Inferior parietal cortex (tissue), 1 donor: ENCODE measurements around the gene IRS1.
"Not testable (repeated sequence)": the region's sequence is repeated elsewhere in the genome, so short reads cannot be mapped to it uniquely, and the experiment has no call there.

ENCODE experiments used
- DNase-seq: peaks from one replicate; pipeline ENCODE4 v3.0.0-alpha.2; 2016; ENCODE audit errors: extremely low spot score

The IRS1 gene, protein sequence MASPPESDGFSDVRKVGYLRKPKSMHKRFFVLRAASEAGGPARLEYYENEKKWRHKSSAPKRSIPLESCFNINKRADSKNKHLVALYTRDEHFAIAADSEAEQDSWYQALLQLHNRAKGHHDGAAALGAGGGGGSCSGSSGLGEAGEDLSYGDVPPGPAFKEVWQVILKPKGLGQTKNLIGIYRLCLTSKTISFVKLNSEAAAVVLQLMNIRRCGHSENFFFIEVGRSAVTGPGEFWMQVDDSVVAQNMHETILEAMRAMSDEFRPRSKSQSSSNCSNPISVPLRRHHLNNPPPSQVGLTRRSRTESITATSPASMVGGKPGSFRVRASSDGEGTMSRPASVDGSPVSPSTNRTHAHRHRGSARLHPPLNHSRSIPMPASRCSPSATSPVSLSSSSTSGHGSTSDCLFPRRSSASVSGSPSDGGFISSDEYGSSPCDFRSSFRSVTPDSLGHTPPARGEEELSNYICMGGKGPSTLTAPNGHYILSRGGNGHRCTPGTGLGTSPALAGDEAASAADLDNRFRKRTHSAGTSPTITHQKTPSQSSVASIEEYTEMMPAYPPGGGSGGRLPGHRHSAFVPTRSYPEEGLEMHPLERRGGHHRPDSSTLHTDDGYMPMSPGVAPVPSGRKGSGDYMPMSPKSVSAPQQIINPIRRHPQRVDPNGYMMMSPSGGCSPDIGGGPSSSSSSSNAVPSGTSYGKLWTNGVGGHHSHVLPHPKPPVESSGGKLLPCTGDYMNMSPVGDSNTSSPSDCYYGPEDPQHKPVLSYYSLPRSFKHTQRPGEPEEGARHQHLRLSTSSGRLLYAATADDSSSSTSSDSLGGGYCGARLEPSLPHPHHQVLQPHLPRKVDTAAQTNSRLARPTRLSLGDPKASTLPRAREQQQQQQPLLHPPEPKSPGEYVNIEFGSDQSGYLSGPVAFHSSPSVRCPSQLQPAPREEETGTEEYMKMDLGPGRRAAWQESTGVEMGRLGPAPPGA (N-terminal part only)

DNA sequence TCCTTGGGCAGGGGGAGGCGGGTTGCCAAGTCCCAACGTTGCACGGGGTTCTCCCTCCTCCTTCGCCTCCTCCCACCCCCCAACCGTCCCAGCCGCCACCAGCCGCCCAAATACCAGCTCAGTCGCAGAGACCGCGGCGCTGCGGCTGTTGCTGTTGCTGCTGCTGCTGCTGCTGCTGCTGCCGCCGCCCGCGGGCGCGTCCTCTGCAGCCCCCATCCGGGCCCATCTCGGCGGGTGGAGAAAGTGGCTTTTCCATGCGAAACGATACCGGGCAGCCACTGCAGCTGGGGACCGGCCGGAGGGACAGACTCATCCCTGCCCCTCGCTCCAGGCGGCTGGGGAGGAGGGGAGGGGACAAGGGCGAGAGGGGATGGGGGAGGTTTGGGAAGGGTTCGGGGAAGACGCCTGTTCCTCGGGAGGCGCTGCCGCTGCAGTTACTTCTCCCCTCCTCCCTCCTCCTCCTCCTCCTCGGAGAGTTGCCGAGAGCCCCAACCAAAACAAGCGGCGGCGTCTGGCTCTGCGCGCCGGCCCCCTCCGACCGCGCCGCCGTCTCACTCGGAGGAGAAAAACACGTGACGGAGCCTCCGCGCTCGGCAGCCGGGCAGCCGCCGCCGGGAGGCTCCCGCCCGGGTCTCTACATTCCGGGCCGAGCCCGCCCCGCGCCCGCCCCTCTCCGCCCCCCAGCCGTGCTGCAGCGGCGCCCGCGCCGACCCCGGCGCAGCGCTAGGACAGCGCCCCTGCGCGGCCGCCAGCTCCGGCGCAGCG lies at the start of gene IRS1:
IRS1 (minus strand) TSS at position 610 of the 765 bp plus-strand sequence. CDS start 1,082 bp downstream, outside the sequence.
- peak; percentile 51 for DNase-seq

- DNase-seq: no peak
Observed at GRCh38 chr2:226849349-226849748, 49.7 kb upstream of the IRS1 start.

DNA sequence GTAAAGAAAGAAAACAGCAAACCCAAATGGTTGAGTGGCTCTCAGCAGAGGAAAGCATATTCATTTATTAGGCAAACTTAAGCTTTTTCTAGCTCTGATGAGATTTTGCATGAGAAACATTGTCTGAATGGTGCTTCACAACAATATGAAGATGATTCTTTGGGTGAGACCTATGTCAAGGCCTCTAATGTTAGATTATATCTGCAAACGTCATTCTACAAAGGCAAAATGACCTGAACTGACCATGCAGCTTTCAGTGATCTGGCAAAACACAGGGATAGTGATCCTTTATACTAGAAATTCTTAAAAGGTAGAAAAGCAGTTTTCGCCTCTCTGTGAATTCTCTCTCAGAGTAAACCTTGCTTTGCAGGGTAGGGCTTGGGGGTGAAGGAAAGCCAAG lies 47.9 kb upstream of the IRS1 start:
- no peak for DNase-seq

DNA sequence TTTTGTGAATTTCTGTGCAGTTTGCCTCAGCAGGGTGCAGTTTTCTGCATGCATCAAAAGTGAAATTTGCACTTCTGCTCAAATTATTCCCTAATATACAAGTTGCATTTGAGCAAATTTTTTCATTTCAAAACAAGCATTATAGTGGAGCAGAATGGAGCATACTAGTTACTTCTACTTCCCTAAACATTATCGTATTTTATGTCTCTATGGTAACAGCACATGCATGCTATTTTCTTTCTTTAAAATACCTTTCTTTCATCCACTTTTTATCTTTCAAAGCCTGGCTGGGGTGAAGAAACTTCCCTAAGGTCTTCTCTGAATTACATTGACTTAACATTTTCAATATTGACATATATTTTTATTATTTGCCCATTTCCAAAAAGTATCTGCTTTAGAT lies 47.5 kb upstream of the IRS1 start:
- no peak for DNase-seq

- no peak for DNase-seq
Observed at GRCh38 chr2:226845386-226846116, 45.9 kb upstream of the IRS1 start.

DNA sequence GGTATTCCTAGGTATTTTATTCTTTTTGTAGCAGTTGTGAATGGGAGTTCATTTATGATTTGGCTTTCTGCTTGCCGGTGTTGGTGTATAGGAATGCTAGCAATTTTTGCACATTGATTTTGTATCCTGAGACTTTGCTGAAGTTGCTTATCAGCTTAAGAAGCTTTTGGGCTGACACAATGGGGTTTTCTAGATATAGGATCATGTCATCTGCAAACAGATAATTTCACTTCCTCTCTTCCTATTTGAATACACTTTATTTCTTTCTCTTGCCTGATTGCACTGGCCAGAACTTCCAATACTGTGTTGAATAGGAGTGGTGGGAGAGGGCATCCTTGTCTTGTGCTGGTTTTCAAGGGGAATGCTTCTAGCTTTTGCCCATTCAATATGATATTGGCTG lies 43.4 kb upstream of the IRS1 start:
- DNase-seq: not testable (repeated sequence)

GRCh38 chr2:226839951-226840350 lies 40.3 kb upstream of the IRS1 start:
- DNase-seq: no peak

DNA sequence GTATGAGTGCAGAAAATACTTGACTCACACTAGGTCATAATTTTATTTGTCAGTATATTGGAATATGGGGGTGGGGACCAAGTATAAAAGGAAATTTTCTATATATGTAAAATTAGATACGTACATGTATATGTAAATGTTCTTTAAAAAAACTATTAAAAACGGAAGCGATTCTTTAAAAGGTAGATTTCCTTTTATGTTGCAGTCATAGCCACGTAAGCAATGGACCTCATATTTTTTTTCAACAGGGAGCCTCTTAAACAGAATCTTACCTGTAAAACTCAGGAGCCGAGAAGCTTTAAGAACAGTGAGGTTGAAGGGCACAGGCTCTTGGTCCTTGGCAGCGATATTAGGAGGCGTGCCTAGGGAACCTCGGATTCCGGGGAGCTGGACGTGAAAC lies 39.5 kb upstream of the IRS1 start:
- no peak for DNase-seq

GRCh38 chr2:226838722-226839121 lies 39.1 kb upstream of the IRS1 start:
- DNase-seq: no peak

DNA sequence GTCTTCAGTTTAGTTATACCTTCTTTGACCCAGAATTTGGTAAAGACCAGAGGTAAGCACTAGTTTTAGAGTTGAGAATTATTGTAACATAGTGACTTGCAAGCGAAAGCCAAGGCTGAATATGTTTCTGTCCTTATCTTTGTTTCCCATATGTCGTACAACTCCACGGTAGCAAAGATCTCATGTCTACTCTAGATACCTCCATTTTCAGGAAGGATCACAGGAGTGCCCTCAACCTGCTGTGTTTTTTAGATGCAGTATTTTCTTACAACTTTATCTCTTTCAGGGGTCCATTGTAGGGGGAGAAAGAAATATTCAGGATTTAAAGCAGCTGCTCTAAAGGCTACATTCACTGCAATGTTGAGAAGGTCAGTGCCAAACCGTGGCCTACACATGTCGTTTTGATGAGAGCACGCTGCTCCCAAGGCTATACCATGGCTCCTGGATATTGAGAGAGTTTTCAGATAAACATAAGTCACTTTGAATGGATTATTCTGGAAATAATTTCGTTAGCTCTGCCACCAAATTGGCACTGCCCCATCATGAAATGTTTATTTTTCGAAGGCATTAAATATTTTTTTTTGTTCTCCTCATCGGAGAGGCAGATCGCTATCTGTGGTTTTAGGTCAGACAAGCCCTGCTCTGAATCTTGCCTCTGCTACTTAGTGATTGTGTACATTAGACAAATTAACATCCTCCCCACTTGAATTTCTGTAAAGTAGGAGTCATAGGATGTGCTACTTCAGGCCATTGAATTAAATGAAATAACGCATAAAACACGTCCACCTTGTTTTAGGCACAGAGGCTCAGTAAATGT lies 38.4 kb upstream of the IRS1 start:
- no peak for DNase-seq

GRCh38 chr2:226837334-226837733 lies 37.7 kb upstream of the IRS1 start:
- no peak for DNase-seq

GRCh38 chr2:226836548-226836885 lies 36.9 kb upstream of the IRS1 start:
- DNase-seq: no peak

GRCh38 chr2:226835796-226836547 lies 36.4 kb upstream of the IRS1 start, which contains the start of gene RHBDD1:
RHBDD1 (plus strand) TSS chr2:226836054; CDS start chr2:226864694, 28,640 bp downstream.
- peak; percentile 92 for DNase-seq

DNA sequence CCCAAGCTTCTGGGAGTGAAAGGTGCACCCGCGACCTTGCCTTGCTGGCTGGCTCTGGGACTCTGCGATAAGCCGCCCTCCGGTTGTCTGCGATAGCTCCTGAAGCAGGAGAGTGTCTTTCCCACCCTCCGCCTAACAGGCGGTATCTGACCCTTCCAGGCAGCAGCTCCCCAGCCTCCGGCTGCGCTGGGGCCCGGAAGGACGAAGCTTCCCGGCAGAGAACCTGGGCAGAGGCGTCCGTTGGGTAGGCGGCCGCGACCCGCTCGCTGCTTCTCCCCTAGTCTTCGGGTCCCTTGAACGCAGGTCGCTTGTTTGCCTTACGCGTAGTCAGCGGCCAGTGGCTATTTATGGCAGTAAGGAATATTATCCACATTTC lies 35.8 kb upstream of the IRS1 start:
- DNase-seq: no peak

DNA sequence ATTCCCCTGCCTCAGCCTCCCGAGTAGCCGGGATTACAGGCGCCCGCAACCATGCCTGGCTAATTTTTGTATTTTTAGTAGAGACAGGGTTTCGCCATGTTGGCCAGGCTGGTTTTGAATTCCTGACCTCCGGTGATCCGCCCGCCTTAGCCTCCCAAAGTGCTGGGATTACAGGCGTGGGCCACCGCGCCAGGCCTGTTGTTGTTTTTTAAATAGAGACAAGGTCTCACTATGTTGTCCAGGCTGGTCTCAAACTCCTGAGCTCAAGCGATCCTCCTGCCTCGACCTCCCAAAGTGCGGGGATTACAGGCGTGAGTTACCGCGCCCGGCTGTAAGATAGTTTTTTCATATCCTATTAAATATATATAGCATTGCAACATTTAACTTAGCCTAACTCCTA lies 35.3 kb upstream of the IRS1 start:
- not testable (repeated sequence) for DNase-seq

GRCh38 chr2:226832061-226832460 lies 32.4 kb upstream of the IRS1 start:
- no peak for DNase-seq

DNA sequence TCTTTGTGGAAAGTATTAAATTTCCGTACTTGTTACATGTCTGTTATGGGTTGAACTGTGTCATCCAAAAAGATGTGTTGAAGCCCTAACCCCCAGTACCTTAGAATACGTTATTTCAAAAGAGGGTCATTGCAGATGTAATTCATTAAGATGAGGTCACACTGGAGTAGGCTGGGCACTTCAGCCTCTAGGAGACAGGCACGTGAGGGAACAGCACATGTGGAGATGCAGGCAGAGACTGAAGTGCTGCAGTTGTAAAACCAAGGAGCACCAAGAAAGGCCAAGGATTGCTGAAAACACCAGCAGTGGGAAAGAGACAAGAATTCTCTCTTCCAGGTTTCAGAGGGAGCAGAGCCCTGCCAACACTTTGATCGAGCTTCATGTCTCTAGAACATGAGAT lies 31.6 kb upstream of the IRS1 start:
- DNase-seq: no peak

GRCh38 chr2:226829721-226830631 lies 30.4 kb upstream of the IRS1 start:
- DNase-seq: no peak

DNA sequence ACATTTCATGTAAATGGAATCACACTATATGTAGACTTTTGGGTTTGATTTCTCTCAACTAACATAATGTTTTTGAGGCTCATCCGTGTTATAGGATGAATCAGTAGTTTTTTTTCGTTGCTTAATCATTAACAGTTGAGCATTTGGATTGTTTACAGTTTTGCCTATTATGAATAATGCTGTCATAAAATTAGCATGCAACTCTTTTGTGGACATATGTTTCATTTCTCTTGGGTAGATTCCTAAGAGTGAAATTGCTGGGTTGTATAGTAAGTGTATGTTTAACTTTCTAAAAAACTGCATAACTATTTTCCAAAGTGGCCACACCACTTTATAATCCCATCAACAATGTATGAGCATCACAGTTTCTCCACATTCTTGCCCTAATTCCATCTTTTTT lies 28.6 kb upstream of the IRS1 start:
- no peak for DNase-seq
